Thyroid gland (tissue), 4 donors: ENCODE measurements around the gene IL2RG. TPM values are rescaled to one million over a fixed set of nuclear protein-coding genes. Genes with fewer than 3 reads are reported as not detected.

Source experiments
- DNase-seq, 2 donors: peaks; one replicate each; pipeline ENCODE4 v3.0.0-alpha.2; 2019
- H3K27ac ChIP-seq, 3 donors: fragments of 200-600 bp; sonication (generic); 1 replicate in 2 of 3; 2 replicates in 1 of 3; pipeline ENCODE4 v1.5.1; 2016 to 2019; ENCODE audit warnings: mild to moderate bottlenecking in 1 of 3, moderate library complexity in 1 of 3
- H3K27me3 ChIP-seq: fragments of 200-600 bp; sonication (generic); one replicate; pipeline ENCODE4 v1.5.1; 2019
- H3K36me3 ChIP-seq, 2 donors: fragments of 200-600 bp; sonication (generic); one replicate each; pipeline ENCODE4 v1.5.1; 2016 to 2019
- H3K4me1 ChIP-seq, 2 donors: fragments of 200-600 bp; sonication (generic); one replicate each; pipeline ENCODE4 v1.5.1; 2017 to 2019
- H3K4me3 ChIP-seq, 3 donors: fragments of 200-600 bp; sonication (generic); replicated peaks in 1 of 3; 1 replicate in 2 of 3; 2 replicates in 1 of 3; pipeline ENCODE4 v1.5.1; 2016; ENCODE audit warnings: mild to moderate bottlenecking in 1 of 3
- H3K9me3 ChIP-seq: fragments of 200-600 bp; sonication (generic); one replicate; pipeline ENCODE4 v1.5.1; 2017
- CTCF ChIP-seq, 6 experiments: fragments of 200-600 bp in 3 of 6; fragments of 450-650 bp in 3 of 6; sonication (generic) in 3 of 6; IDR thresholded peaks; one replicate each; pipeline ENCODE4 v1.5.1; 2016 to 2019; ENCODE audit warnings: antibody characterized with exemption in 6 of 6, mild to moderate bottlenecking in 2 of 6, inconsistent platforms in 1 of 6, moderate library complexity in 1 of 6
- POLR2A ChIP-seq, 2 donors: fragments of 450-650 bp; IDR thresholded peaks; one replicate each; pipeline ENCODE4 v1.6.1; 2017; ENCODE audit warnings: antibody characterized with exemption in 2 of 2, mild to moderate bottlenecking in 2 of 2, moderate library complexity in 1 of 2
- WGBS, 2 donors: methylation state at CpG; one replicate each; pipeline ENCODE4 v1.1.5; 2017; 5-methylcytosine and 5-hydroxymethylcytosine counted together
- intact Hi-C: fragments of 100-400 bp; cut with DNase I; formaldehyde crosslinking; loops from one replicate; pipeline ENCODE4 v1.15.1; 2023
- total RNA-seq, 4 donors: library from RNA; depleted of rRNA; stranded (reverse); fragments of >200 nt; gene quantifications; one replicate each; pipeline ENCODE4 v1.2.3, GENCODE V29; 2016

The IL2RG gene
- total RNA-seq, 4 donors from 2014 or later = 2.1 to 14.8 (median 4.8) TPM

- DNase-seq = no peak
- H3K4me3 ChIP-seq = no peak overlapping the region
- H3K4me1 ChIP-seq = peaks cover 0 to 5% of the 10 kb centered on the region in 2 donors
- no peak overlapping the region for H3K27ac ChIP-seq
- no peaks in the 10 kb centered on the region for H3K27me3 ChIP-seq
- intact Hi-C loops = no loop called here
- WGBS, 2 donors = 70 to 80% methylated on average over 4 to 5 of the region's 5 CpGs
- no peaks in the 10 kb centered on the region for H3K36me3 ChIP-seq
- no peaks in the 10 kb centered on the region for H3K9me3 ChIP-seq
- TF ChIP-seq CTCF (IDR thresholded peaks at IDR 0.05) (no peak), POLR2A (IDR thresholded peaks at IDR 0.05) (no peak)
These were observed 12.3 kb downstream of the IL2RG start for GRCh38 chrX:71098951-71099506.

- no peak overlapping the region for H3K4me3 ChIP-seq
- H3K36me3 ChIP-seq = no peaks in the 10 kb centered on the region
- no peak overlapping the region for H3K27ac ChIP-seq
- peaks cover 0 to 5% of the 10 kb centered on the region in 2 donors for H3K4me1 ChIP-seq
- intact Hi-C loops = no loop called here
- DNase-seq = peak; percentile 40
- H3K9me3 ChIP-seq = no peaks in the 10 kb centered on the region
- H3K27me3 ChIP-seq = no peaks in the 10 kb centered on the region
- TF ChIP-seq POLR2A (IDR thresholded peaks at IDR 0.05) = no peak
- peak in 4 of 6 experiments; percentile 18 to 27 (median 22) for TF ChIP-seq CTCF (IDR thresholded peaks at IDR 0.05)
- 34 to 47% methylated on average over 2 of the region's 2 CpGs for WGBS, 2 donors
These were observed 13.1 kb downstream of the IL2RG start for GRCh38 chrX:71098302-71098701.

- 13 to 20% methylated on average over 1 to 4 of the region's 9 CpGs for WGBS, 2 donors
- DNase-seq = no peak
- no peak for TF ChIP-seq POLR2A (IDR thresholded peaks at IDR 0.05)
- no peak for TF ChIP-seq CTCF (IDR thresholded peaks at IDR 0.05)
- H3K4me1 ChIP-seq = peaks cover 0 to 5% of the 10 kb centered on the region in 2 donors
- H3K9me3 ChIP-seq = no peaks in the 10 kb centered on the region
- H3K27ac ChIP-seq = no peak overlapping the region
- intact Hi-C loops = no loop called here
- H3K36me3 ChIP-seq = no peaks in the 10 kb centered on the region
- no peaks in the 10 kb centered on the region for H3K27me3 ChIP-seq
- H3K4me3 ChIP-seq = peak overlapping the region in 2 of 3 donors; percentile 23 to 43
These were observed 14.7 kb downstream of the IL2RG start for GRCh38 chrX:71096760-71097032.

- H3K9me3 ChIP-seq = no peaks in the 10 kb centered on the region
- no peaks in the 10 kb centered on the region for H3K27me3 ChIP-seq
- H3K4me1 ChIP-seq = peaks cover 0 to 5% of the 10 kb centered on the region in 2 donors
- no peaks in the 10 kb centered on the region for H3K36me3 ChIP-seq
- peak overlapping the region; percentile 23 to 43 (median 26) for H3K4me3 ChIP-seq
- TF ChIP-seq CTCF (IDR thresholded peaks at IDR 0.05) (no peak), POLR2A (IDR thresholded peaks at IDR 0.05) (no peak)
- 0 to 1% methylated on average over 14 to 19 of the region's 46 CpGs for WGBS, 2 donors
- no peak for DNase-seq
- H3K27ac ChIP-seq = peak overlapping the region in 2 of 3 donors; percentile 45 to 76
- intact Hi-C loops = no loop called here
These were observed 15.2 kb downstream of the IL2RG start for GRCh38 chrX:71095981-71096759.

GRCh38 chrX:71095555-71095980 lies 15.8 kb downstream of the IL2RG start, which contains the start of gene FOXO4:
Gene FOXO4, plus strand, starts transcription at chrX:71095851. Its CDS starts 678 bp downstream, at chrX:71096529.
- 0% methylated on average over 15 to 18 of the region's 29 CpGs for WGBS, 2 donors
- Histone ChIP-seq H3K27me3 (no peaks in the 10 kb centered on the region), H3K4me3 (peak within 1 kb of the TSS; percentile 26 to 43 (median 32)), H3K9me3 (no peaks in the 10 kb centered on the region), H3K36me3 (no peaks in the 10 kb centered on the region), H3K4me1 (peaks cover 0 to 5% of the 10 kb centered on the region in 2 donors), H3K27ac (peak within 1 kb of the TSS in 2 of 3 donors; percentile 45 to 76)
- intact Hi-C loops = no loop called here
- TF ChIP-seq POLR2A (IDR thresholded peaks at IDR 0.05) (peak in 1 of 2 donors; percentile 17), CTCF (IDR thresholded peaks at IDR 0.05) (no peak)
- peak; percentile 90 for DNase-seq
